C4-2B (cell line): Measurements from ENCODE around the gene GPC2.

Experiments
- H3K27ac ChIP-seq: fragments of 450-650 bp; 2 replicates; pipeline ENCODE4 v1.5.1; 2017
- CTCF ChIP-seq: fragments of 450-650 bp; conservative IDR thresholded peaks from 2 replicates; pipeline ENCODE4 v1.5.1; 2017; ENCODE audit warnings: mild to moderate bottlenecking
- ZFX ChIP-seq: fragments of 450-650 bp; IDR thresholded peaks from 2 replicates; pipeline ENCODE4 v1.6.1; 2017

Gene GPC2

GRCh38 chr7:100122067-100122466 is 55.1 kb downstream of the GPC2 start:
- TF ChIP-seq ZFX (no peak), CTCF (no peak)
- H3K27ac ChIP-seq = no peak overlapping the region

GRCh38 chr7:100120733-100121036 is 56.5 kb downstream of the GPC2 start:
- H3K27ac ChIP-seq = 0 out of 2 replicates have a peak overlapping the region, but pooled peaks have one; percentile 85
- TF ChIP-seq CTCF (no peak), ZFX (no peak)

GRCh38 chr7:100119970-100120732 is 57.0 kb downstream of the GPC2 start:
- no peak for TF ChIP-seq ZFX
- TF ChIP-seq CTCF = no peak
- peak overlapping the region; percentile 85 for H3K27ac ChIP-seq
